SK-N-SH (cell line): Measurements from ENCODE around the gene VOPP1. TPM values are rescaled to one million over a fixed set of nuclear protein-coding genes. Genes with fewer than 3 reads are reported as not detected.

Experiments used
- CTCF ChIA-PET: fragments of 300-600, 350-600 bp; formaldehyde crosslinking; extraction: SDS; loops from one replicate; lab custom pipeline; 2021; lab: Yijun Ruan, JAX
- POLR2A ChIA-PET: fragments of 350-600 bp; sonication (Branson Sonifier 250); formaldehyde crosslinking; extraction: SDS; loops from one replicate; lab custom pipeline; 2020; ENCODE audit warnings: antibody characterized with exemption, inconsistent platforms; lab: Yijun Ruan, JAX
- DNase-seq: peaks from one replicate; pipeline ENCODE4 v3.0.0; 2012
- H2AFZ ChIP-seq: fragments of 200-600 bp; sonication (generic); 2 replicates; pipeline ENCODE4 v1.8.1; 2016; ENCODE audit warnings: antibody characterized with exemption, mild to moderate bottlenecking, low read depth
- H3F3A ChIP-seq: fragments of 200-600 bp; sonication (generic); replicated peaks from 2 replicates; pipeline ENCODE3; 2016; ENCODE audit warnings: antibody characterized with exemption, mild to moderate bottlenecking; ENCODE audit not compliant: insufficient read depth
- H3K27ac ChIP-seq, 2 experiments: fragments of 200-500 bp in 1 of 2; fragments of 200-600 bp in 1 of 2; sonication (Bioruptor generic) in 1 of 2; sonication (generic), shearing (Covaris generic) in 1 of 2; 2 replicates each; pipeline versions ENCODE4 v1.5.1 to v1.6.1; 2014 to 2016; ENCODE audit warnings: low read depth in 2 of 2, inconsistent platforms in 1 of 2, low read length in 1 of 2, mild to moderate bottlenecking in 1 of 2, mixed read lengths in 1 of 2
- H3K27me3 ChIP-seq: fragments of 200-600 bp; sonication (generic), shearing (Covaris generic); 2 replicates; pipeline ENCODE4 v1.6.1; 2016; ENCODE audit warnings: mixed run types; ENCODE audit not compliant: insufficient read depth
- H3K36me3 ChIP-seq, 2 experiments: fragments of 200-500 bp in 1 of 2; fragments of 200-600 bp in 1 of 2; sonication (Bioruptor generic) in 1 of 2; sonication (generic) in 1 of 2; replicated peaks in 1 of 2; 2 replicates each; pipeline versions ENCODE3 to v1.5.1; 2014 to 2016; ENCODE audit warnings: low read length in 1 of 2, mild to moderate bottlenecking in 1 of 2; ENCODE audit not compliant: insufficient read depth in 2 of 2, control insufficient read depth in 1 of 2
- H3K4me1 ChIP-seq, 2 experiments: fragments of 200-500 bp in 1 of 2; fragments of 200-600 bp in 1 of 2; sonication (Bioruptor generic) in 1 of 2; sonication (generic), shearing (Covaris generic) in 1 of 2; 2 replicates each; pipeline versions ENCODE4 v1.5.1 to v1.6.1; 2014 to 2016; ENCODE audit warnings: low read depth in 1 of 2, low read length in 1 of 2, mixed run types in 1 of 2; ENCODE audit not compliant: insufficient read depth in 2 of 2, control insufficient read depth in 1 of 2
- H3K4me2 ChIP-seq: fragments of 200-600 bp; sonication (generic), shearing (Covaris generic); 2 replicates; pipeline ENCODE4 v1.6.1; 2017; ENCODE audit warnings: mixed run types
- H3K4me3 ChIP-seq, 2 experiments: fragments of 200-500 bp in 1 of 2; fragments of 200-600 bp in 1 of 2; sonication (Bioruptor generic) in 1 of 2; sonication (generic), shearing (Covaris generic) in 1 of 2; 2 replicates each; pipeline versions ENCODE4 v1.5.1 to v1.8.1; 2014 to 2016; ENCODE audit warnings: low read depth in 2 of 2, inconsistent platforms in 1 of 2, low read length in 1 of 2, mild to moderate bottlenecking in 1 of 2, mixed read lengths in 1 of 2, moderate library complexity in 1 of 2
- H3K79me2 ChIP-seq: fragments of 200-600 bp; sonication (generic); 2 replicates; pipeline ENCODE4 v1.8.1; 2017; ENCODE audit warnings: mild to moderate bottlenecking; ENCODE audit not compliant: insufficient read depth
- H3K9ac ChIP-seq: fragments of 200-600 bp; sonication (generic); 2 replicates; pipeline ENCODE4 v1.6.1; 2017; ENCODE audit warnings: mixed run types
- H3K9me2 ChIP-seq: fragments of 200-600 bp; sonication (generic); 2 replicates; pipeline ENCODE4 v1.6.1; 2017; ENCODE audit warnings: mixed run types
- H3K9me3 ChIP-seq: fragments of 200-600 bp; sonication (generic); 2 replicates; pipeline ENCODE4 v1.6.1; 2017; ENCODE audit warnings: mixed run types, mild to moderate bottlenecking, moderate library complexity
- H4K20me1 ChIP-seq: fragments of 200-600 bp; sonication (generic); 2 replicates; pipeline ENCODE4 v1.6.1; 2017; ENCODE audit warnings: mild to moderate bottlenecking, mixed run types; ENCODE audit not compliant: insufficient read depth
- FOSL2 ChIP-seq: IDR thresholded peaks from 2 replicates; pipeline ENCODE4 v1.4.0; 2012; ENCODE audit warnings: low read depth, mild to moderate bottlenecking, moderate library complexity, borderline replicate concordance
- GABPA ChIP-seq: IDR thresholded peaks from 2 replicates; pipeline ENCODE4 v1.4.0; 2012; ENCODE audit warnings: low read depth, mild to moderate bottlenecking
- IRF3 ChIP-seq: fragments of 150-350 bp; IDR thresholded peaks from 2 replicates; pipeline ENCODE4 v1.6.1; 2016; ENCODE audit warnings: mild to moderate bottlenecking, low read depth, low read length
- JUND ChIP-seq: IDR thresholded peaks from 2 replicates; pipeline ENCODE4 v1.4.0; 2012
- MAX ChIP-seq: IDR thresholded peaks from 2 replicates; pipeline ENCODE4 v1.4.0; 2012; ENCODE audit warnings: low read depth
- NFIC ChIP-seq: IDR thresholded peaks from 2 replicates; pipeline ENCODE4 v1.4.0; 2012; ENCODE audit warnings: borderline replicate concordance
- RCOR1 ChIP-seq: fragments of 150-350 bp; IDR thresholded peaks from 2 replicates; pipeline ENCODE4 v1.6.1; 2017; ENCODE audit warnings: antibody characterized with exemption, low read length
- RFX5 ChIP-seq: IDR thresholded peaks from 2 replicates; pipeline ENCODE4 v1.6.1; 2012; ENCODE audit warnings: mild to moderate bottlenecking, improper control_type of control experiment, low read length
- RXRA ChIP-seq: IDR thresholded peaks from 2 replicates; pipeline ENCODE4 v1.4.0; 2012; ENCODE audit warnings: low read depth, mild to moderate bottlenecking, borderline replicate concordance
- SIN3A ChIP-seq: IDR thresholded peaks from 2 replicates; pipeline ENCODE4 v1.6.1; 2012; ENCODE audit warnings: low read depth, mild to moderate bottlenecking, low read length, moderate library complexity, borderline replicate concordance
- ZBTB33 ChIP-seq: IDR thresholded peaks from 2 replicates; pipeline ENCODE4 v1.4.0; 2012; ENCODE audit warnings: low read depth, borderline replicate concordance
- WGBS: methylation state at CpG from one replicate; pipeline ENCODE4 v1.1.6; 2017; ENCODE audit warnings: low lambda C conversion rate; 5-methylcytosine and 5-hydroxymethylcytosine counted together
- polyA plus RNA-seq, 3 experiments: library from polyadenylated mRNA; depleted of rRNA; stranded (reverse); fragments of >200 nt; gene quantifications; 2 replicates each; pipeline ENCODE4 v1.2.3, GENCODE V29; 2012

VOPP1 gene
- polyA plus RNA-seq, 1 of the 3 experiments (the other 2 are of a cell fraction) = 69.5 TPM

GRCh38 chr7:55535617-55536016 is 36.7 kb downstream of the VOPP1 start:
- Histone ChIP-seq H3K79me2 (peaks cover 100% of the 10 kb centered on the region), H3K4me2 (0 out of 2 replicates have a peak overlapping the region, but pooled peaks have one; percentile 57), H3K27me3 (no peaks in the 10 kb centered on the region), H3K36me3 (peaks cover 0 to 2% of the 10 kb centered on the region in 2 experiments), H2AFZ (no peak overlapping the region), H3K27ac (no peak overlapping the region), H3K9me2 (no peaks in the 10 kb centered on the region), H3K4me1 (peaks cover 28 to 43% of the 10 kb centered on the region in 2 experiments), H3K9ac (no peak overlapping the region), H4K20me1 (peaks cover 98% of the 10 kb centered on the region), H3F3A (peaks cover 24% of the 10 kb centered on the region), H3K9me3 (no peaks in the 10 kb centered on the region), H3K4me3 (no peak overlapping the region)
- TF ChIP-seq IRF3 = no peak
- TF ChIP-seq JUND = no peak
- no peak for TF ChIP-seq GABPA
- TF ChIP-seq ZBTB33 = no peak
- no peak for TF ChIP-seq RCOR1
- TF ChIP-seq NFIC = no peak
- ChIA-PET POLR2A (interaction anchor here (1.6 kb wide), 1 partner anchor 11 kb away, joined by 5 read pairs; no protein-coding TSS in a partner anchor), CTCF (interaction anchor here (0.6 to 1.9 kb wide), 2 partner anchors 10 to 14 kb away, joined by 3 to 8 read pairs; no protein-coding TSS in a partner anchor)
- no peak for DNase-seq
- 98% methylated on average over 5 of the region's 5 CpGs for WGBS

GRCh38 chr7:55534916-55535590 is 37.2 kb downstream of the VOPP1 start:
- CTCF ChIA-PET = interaction anchor here (0.6 to 1.9 kb wide), 3 partner anchors 10 to 30 kb away, joined by 3 to 8 read pairs (median 3); no protein-coding TSS in a partner anchor
- Histone ChIP-seq H3F3A (peaks cover 24% of the 10 kb centered on the region), H3K27ac (peak overlapping the region in 1 of 2 experiments; percentile 24; a peak in 1 of 4 replicates), H3K9me3 (no peaks in the 10 kb centered on the region), H3K79me2 (peaks cover 100% of the 10 kb centered on the region), H3K36me3 (no peaks in the 10 kb centered on the region), H3K9ac (no peak overlapping the region), H3K4me3 (no peak overlapping the region), H3K9me2 (no peaks in the 10 kb centered on the region), H3K4me2 (peak overlapping the region; percentile 57), H3K27me3 (no peaks in the 10 kb centered on the region), H2AFZ (no peak overlapping the region), H3K4me1 (peaks cover 28 to 43% of the 10 kb centered on the region in 2 experiments), H4K20me1 (peaks cover 100% of the 10 kb centered on the region)
- TF ChIP-seq GABPA = no peak
- no peak for TF ChIP-seq RFX5
- no peak for TF ChIP-seq SIN3A
- no peak for TF ChIP-seq ZBTB33
- TF ChIP-seq RXRA = no peak
- no peak for TF ChIP-seq FOSL2
- TF ChIP-seq MAX = 0 out of 2 replicates have a peak, but pooled peaks have one; percentile 5
- WGBS = 95% methylated on average over 5 of the region's 6 CpGs
- no peak for DNase-seq
- POLR2A ChIA-PET = interaction anchor here (1.6 kb wide), 1 partner anchor 12 kb away, joined by 5 read pairs; no protein-coding TSS in a partner anchor
